ENCODE measurements around the gene OR10AG1.

DNA sequence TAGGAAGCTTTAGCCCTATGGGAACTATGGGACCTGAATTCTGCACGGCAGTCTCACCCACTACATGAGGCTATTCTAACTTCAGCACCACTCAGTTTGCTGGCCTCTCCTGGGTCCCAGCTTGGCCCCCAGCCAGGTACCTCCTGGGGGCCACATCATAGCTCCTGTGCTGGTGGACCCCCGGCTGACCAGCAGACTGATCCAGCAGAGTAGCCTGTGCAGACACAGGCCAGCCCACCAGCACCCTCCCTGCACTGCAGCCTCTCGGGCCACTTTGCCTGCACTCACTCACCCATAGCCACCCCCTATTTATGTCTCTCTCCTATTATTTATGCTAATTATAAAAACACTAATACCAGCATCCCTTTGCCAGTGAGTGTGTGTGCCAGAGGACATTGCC, 1.2 kb upstream of the OR10AG1 start:
- no peak for TF ChIP-seq BRD4 (IDR thresholded peaks at IDR 0.05)
- TF ChIP-seq MAFK (IDR thresholded peaks at IDR 0.05; ENCODE audit: low read length) = no peak
- no peak for TF ChIP-seq GATAD2B (IDR thresholded peaks at IDR 0.05; ENCODE audit: borderline replicate concordance)
- no peak for TF ChIP-seq CTCF (IDR thresholded peaks at IDR 0.05 in 2 of 3, conservative IDR thresholded peaks at IDR 0.05 in 1 of 3; ENCODE audit: insufficient read depth in 2 of 3, low read depth in 1 of 3, low read length in 3 of 3)
- no peak for TF ChIP-seq JUND (IDR thresholded peaks at IDR 0.05; ENCODE audit: borderline replicate concordance, low read depth, low read length)
- TF ChIP-seq JUND (tag; IDR thresholded peaks at IDR 0.05; ENCODE audit: borderline replicate concordance, low read depth, low read length) = no peak
